HepG2 (cell line): ENCODE measurements around the gene SMARCE1. TPM values are rescaled to one million over a fixed set of nuclear protein-coding genes. Genes with fewer than 3 reads are reported as not detected.

Experiments used
- ATF3 ChIP-seq: sonication (generic); formaldehyde crosslinking; IDR thresholded peaks from 2 replicates; pipeline ENCODE4 v1.4.0; 2020; ENCODE audit warnings: missing genetic modification reagents
- ERF ChIP-seq: IDR thresholded peaks from 2 replicates; pipeline ENCODE4 v1.6.1; 2018; ENCODE audit warnings: missing biosample characterization, missing genetic modification reagents
- FOXA3 ChIP-seq: IDR thresholded peaks from 2 replicates; pipeline ENCODE4 v1.6.1; 2016; ENCODE audit warnings: missing genetic modification reagents, missing compliant biosample characterization
- HDAC2 ChIP-seq: sonication (generic); formaldehyde crosslinking; IDR thresholded peaks from 2 replicates; pipeline ENCODE4 v1.4.0; 2020; ENCODE audit warnings: missing genetic modification reagents
- IKZF5 ChIP-seq: IDR thresholded peaks from 2 replicates; pipeline ENCODE4 v1.6.1; 2018; ENCODE audit warnings: missing genetic modification reagents, mild to moderate bottlenecking, missing compliant biosample characterization
- MAFG ChIP-seq: sonication (generic); formaldehyde crosslinking; IDR thresholded peaks from 2 replicates; pipeline ENCODE4 v1.5.1; 2020; ENCODE audit warnings: mild to moderate bottlenecking, missing genetic modification reagents
- NAIF1 ChIP-seq: sonication (generic); formaldehyde crosslinking; IDR thresholded peaks from 2 replicates; pipeline ENCODE4 v1.5.0; 2020; ENCODE audit warnings: mild to moderate bottlenecking, missing genetic modification reagents, borderline replicate concordance
- NR2F6 ChIP-seq, 2 experiments: IDR thresholded peaks; 2 replicates each; pipeline ENCODE4 v1.6.1; 2016; ENCODE audit warnings: antibody characterized with exemption in 1 of 2, mild to moderate bottlenecking in 1 of 2
- PCBP2 ChIP-seq: fragments of 200-400 bp; formaldehyde crosslinking; optimal IDR thresholded peaks from 2 replicates; pipeline ENCODE3; 2018; ENCODE audit warnings: low read length, low read depth; ENCODE audit not compliant: poor library complexity, severe bottlenecking
- PPARG ChIP-seq: conservative IDR thresholded peaks from 2 replicates; pipeline ENCODE4 v1.6.1; 2016; ENCODE audit warnings: missing biosample characterization, missing genetic modification reagents
- TBX2 ChIP-seq: sonication (generic); formaldehyde crosslinking; IDR thresholded peaks from 2 replicates; pipeline ENCODE4 v1.5.0; 2020; ENCODE audit warnings: missing genetic modification reagents, mild to moderate bottlenecking, borderline replicate concordance
- ZNF138 ChIP-seq: sonication (generic); formaldehyde crosslinking; IDR thresholded peaks from 2 replicates; pipeline ENCODE4 v1.5.0; 2020; ENCODE audit warnings: mild to moderate bottlenecking, low read depth, missing genetic modification reagents
- ZNF17 ChIP-seq: sonication (generic); formaldehyde crosslinking; IDR thresholded peaks from 2 replicates; pipeline ENCODE4 v1.5.0; 2020; ENCODE audit warnings: mild to moderate bottlenecking, missing genetic modification reagents
- ZNF225 ChIP-seq: sonication (generic); formaldehyde crosslinking; IDR thresholded peaks from 2 replicates; pipeline ENCODE4 v1.4.0; 2020; ENCODE audit warnings: mild to moderate bottlenecking, missing genetic modification reagents
- ZNF276 ChIP-seq: sonication (generic); formaldehyde crosslinking; IDR thresholded peaks from 2 replicates; pipeline ENCODE4 v1.4.0; 2020; ENCODE audit warnings: mild to moderate bottlenecking, low read depth, missing genetic modification reagents
- ZNF550 ChIP-seq: sonication (generic); formaldehyde crosslinking; IDR thresholded peaks from 2 replicates; pipeline ENCODE4 v1.4.0; 2020; ENCODE audit warnings: mild to moderate bottlenecking, missing genetic modification reagents, borderline replicate concordance
- ZNF850 ChIP-seq: sonication (generic); formaldehyde crosslinking; conservative IDR thresholded peaks from 2 replicates; pipeline ENCODE4 v1.9.0; 2021; ENCODE audit warnings: mild to moderate bottlenecking, missing genetic modification reagents
- polyA plus RNA-seq, 8 experiments: library from polyadenylated mRNA; depleted of rRNA in 3 of 8; stranded (reverse) in 7 of 8; unstranded in 1 of 8; fragments of >200 nt; fragmentation: Illumina TruSeq in 4 of 8; extraction: Trizol in 4 of 8; gene quantifications; 2 replicates each; pipeline versions ENCODE4 v1.2.1 to v1.2.3, GENCODE V29; 2011 to 2016; ENCODE audit warnings: low read depth in 4 of 8, missing spikeins in 1 of 8, mixed read lengths in 1 of 8; ENCODE audit not compliant: insufficient read depth in 1 of 8
- total RNA-seq, 5 experiments: library from RNA; depleted of rRNA; stranded (reverse); fragments of >200 nt; fragmentation: Illumina TruSeq; extraction: Trizol; gene quantifications; 2 replicates each; pipeline ENCODE4 v1.2.3, GENCODE V29; 2016; ENCODE audit warnings: low read depth in 1 of 5
- TF ChIP-seq, protein P1 (sequence below): sonication (generic); IDR thresholded peaks from 2 replicates; pipeline ENCODE4 v1.6.1; 2016; ENCODE audit warnings: low read depth, borderline replicate concordance
- TF ChIP-seq, protein P2 (sequence below): sonication (generic); formaldehyde crosslinking; conservative IDR thresholded peaks from 2 replicates; pipeline ENCODE4 v1.8.0; 2022; ENCODE audit warnings: mild to moderate bottlenecking, moderate library complexity, missing genetic modification reagents
- TF ChIP-seq, protein P3 (sequence below): sonication (generic); formaldehyde crosslinking; IDR thresholded peaks from 2 replicates; pipeline ENCODE4 v1.4.0; 2020; ENCODE audit warnings: missing genetic modification reagents

The SMARCE1 gene
- total and polyA plus RNA-seq, 2 of the 13 experiments (the other 11 are each of a cell fraction or from before 2014, with no cell fraction given) = 43.5 to 127 TPM

GRCh38 chr17:40615068-40615840 lies 32.4 kb downstream of the SMARCE1 start (continued):
- TF ChIP-seq IKZF5 (0 out of 2 replicates have a peak, but pooled peaks have one; percentile 32), FOXA3 (CRISPR knock-in tag) (no peak), ZNF138 (CRISPR knock-in tag) (no peak), ZNF276 (CRISPR knock-in tag) (0 out of 2 replicates have a peak, but pooled peaks have one; percentile 17), ERF (CRISPR knock-in tag) (0 out of 2 replicates have a peak, but pooled peaks have one; percentile 32), TBX2 (CRISPR knock-in tag) (peak; percentile 22; the same call in 1 of the 2 replicates), PPARG (CRISPR knock-in tag) (peak; percentile 64), MAFG (CRISPR knock-in tag) (no peak), HDAC2 (CRISPR knock-in tag) (0 out of 2 replicates have a peak, but pooled peaks have one; percentile 39), ZNF850 (CRISPR knock-in tag) (no peak), NAIF1 (no peak), NR2F6 (IDR thresholded peaks at IDR 0.05) (no peak), NR2F6 (CRISPR knock-in tag; IDR thresholded peaks at IDR 0.05) (no peak), ZNF17 (CRISPR knock-in tag) (no peak), ATF3 (0 out of 2 replicates have a peak, but pooled peaks have one; percentile 19), ZNF550 (no peak), ZNF225 (CRISPR knock-in tag) (no peak), PCBP2 (no peak)
- TF ChIP-seq, protein P1, sequence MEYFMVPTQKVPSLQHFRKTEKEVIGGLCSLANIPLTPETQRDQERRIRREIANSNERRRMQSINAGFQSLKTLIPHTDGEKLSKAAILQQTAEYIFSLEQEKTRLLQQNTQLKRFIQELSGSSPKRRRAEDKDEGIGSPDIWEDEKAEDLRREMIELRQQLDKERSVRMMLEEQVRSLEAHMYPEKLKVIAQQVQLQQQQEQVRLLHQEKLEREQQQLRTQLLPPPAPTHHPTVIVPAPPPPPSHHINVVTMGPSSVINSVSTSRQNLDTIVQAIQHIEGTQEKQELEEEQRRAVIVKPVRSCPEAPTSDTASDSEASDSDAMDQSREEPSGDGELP = no peak
- TF ChIP-seq, protein P2, sequence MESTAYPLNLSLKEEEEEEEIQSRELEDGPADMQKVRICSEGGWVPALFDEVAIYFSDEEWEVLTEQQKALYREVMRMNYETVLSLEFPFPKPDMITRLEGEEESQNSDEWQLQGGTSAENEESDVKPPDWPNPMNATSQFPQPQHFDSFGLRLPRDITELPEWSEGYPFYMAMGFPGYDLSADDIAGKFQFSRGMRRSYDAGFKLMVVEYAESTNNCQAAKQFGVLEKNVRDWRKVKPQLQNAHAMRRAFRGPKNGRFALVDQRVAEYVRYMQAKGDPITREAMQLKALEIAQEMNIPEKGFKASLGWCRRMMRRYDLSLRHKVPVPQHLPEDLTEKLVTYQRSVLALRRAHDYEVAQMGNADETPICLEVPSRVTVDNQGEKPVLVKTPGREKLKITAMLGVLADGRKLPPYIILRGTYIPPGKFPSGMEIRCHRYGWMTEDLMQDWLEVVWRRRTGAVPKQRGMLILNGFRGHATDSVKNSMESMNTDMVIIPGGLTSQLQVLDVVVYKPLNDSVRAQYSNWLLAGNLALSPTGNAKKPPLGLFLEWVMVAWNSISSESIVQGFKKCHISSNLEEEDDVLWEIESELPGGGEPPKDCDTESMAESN (CRISPR knock-in tag) = 0 out of 2 replicates have a peak, but pooled peaks have one; percentile 23
- TF ChIP-seq, protein P3, sequence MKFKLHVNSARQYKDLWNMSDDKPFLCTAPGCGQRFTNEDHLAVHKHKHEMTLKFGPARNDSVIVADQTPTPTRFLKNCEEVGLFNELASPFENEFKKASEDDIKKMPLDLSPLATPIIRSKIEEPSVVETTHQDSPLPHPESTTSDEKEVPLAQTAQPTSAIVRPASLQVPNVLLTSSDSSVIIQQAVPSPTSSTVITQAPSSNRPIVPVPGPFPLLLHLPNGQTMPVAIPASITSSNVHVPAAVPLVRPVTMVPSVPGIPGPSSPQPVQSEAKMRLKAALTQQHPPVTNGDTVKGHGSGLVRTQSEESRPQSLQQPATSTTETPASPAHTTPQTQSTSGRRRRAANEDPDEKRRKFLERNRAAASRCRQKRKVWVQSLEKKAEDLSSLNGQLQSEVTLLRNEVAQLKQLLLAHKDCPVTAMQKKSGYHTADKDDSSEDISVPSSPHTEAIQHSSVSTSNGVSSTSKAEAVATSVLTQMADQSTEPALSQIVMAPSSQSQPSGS (CRISPR knock-in tag) = peak; percentile 53; the same call in 1 of the 2 replicates
